GM12801 (cell line): ENCODE results near the gene ARL15.

ENCODE experiments used
- CTCF ChIP-seq: IDR thresholded peaks from one replicate; pipeline ENCODE4 v1.5.1; 2011; ENCODE audit warnings: control low read depth; ENCODE audit not compliant: insufficient read length; ENCODE audit errors: extremely low read depth

Gene ARL15

GRCh38 chr5:54332720-54333119 lies 22.3 kb upstream of the ARL15 start:
- no peak for TF ChIP-seq CTCF

GRCh38 chr5:54329731-54330709 lies 19.6 kb upstream of the ARL15 start:
- no peak for TF ChIP-seq CTCF

GRCh38 chr5:54326662-54327270 lies 16.4 kb upstream of the ARL15 start:
- TF ChIP-seq CTCF: no peak

GRCh38 chr5:54325610-54326311 lies 15.4 kb upstream of the ARL15 start:
- TF ChIP-seq CTCF: no peak

GRCh38 chr5:54325272-54325609 lies 14.9 kb upstream of the ARL15 start:
- TF ChIP-seq CTCF: no peak

GRCh38 chr5:54324651-54325271 lies 14.4 kb upstream of the ARL15 start:
- TF ChIP-seq CTCF: no peak

- no peak for TF ChIP-seq CTCF
Measured at GRCh38 chr5:54323495-54323894, 13.1 kb upstream of the ARL15 start.
